ENCODE results near the gene COL17A1.
A peak's percentile ranks its signal among the peaks of the same experiment; 100 is the strongest.

COL17A1 gene

DNA sequence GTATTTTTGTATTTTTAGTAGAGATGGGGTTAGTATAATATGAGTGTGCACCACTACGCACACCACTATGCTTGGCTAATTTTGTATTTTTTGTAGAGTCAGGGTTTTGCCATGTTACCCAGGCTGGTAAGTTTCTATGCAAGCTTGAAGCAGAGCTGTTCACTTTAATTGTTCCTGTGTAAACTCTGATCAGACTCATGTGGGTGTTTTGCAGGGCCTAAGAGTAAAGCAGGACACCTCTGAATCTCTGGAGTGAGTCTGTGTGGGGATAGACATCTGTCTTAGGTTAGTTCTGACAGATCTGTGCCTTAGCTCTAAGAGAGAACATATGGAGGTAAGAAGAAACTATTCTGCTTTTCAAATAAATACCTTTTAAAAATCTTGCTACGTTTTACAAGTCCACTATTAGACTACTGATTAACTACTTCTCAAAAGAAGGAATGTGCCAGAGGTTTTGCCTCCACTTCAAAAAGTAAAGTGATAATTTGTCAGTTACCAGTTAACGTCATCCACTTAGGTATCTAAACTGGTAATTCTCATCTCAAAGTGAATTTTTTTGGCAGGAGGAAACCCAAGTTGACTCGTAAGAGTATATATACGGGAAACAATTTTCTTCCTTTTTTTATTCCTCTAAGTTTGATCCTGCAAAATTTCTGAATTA lies 1.1 kb downstream of the COL17A1 start:
- no peak for DNase-seq (ENCODE audit: low read depth)
- H3K4me3 ChIP-seq (ENCODE audit: low read length): no peak overlapping the region
- TF ChIP-seq, protein P1, sequence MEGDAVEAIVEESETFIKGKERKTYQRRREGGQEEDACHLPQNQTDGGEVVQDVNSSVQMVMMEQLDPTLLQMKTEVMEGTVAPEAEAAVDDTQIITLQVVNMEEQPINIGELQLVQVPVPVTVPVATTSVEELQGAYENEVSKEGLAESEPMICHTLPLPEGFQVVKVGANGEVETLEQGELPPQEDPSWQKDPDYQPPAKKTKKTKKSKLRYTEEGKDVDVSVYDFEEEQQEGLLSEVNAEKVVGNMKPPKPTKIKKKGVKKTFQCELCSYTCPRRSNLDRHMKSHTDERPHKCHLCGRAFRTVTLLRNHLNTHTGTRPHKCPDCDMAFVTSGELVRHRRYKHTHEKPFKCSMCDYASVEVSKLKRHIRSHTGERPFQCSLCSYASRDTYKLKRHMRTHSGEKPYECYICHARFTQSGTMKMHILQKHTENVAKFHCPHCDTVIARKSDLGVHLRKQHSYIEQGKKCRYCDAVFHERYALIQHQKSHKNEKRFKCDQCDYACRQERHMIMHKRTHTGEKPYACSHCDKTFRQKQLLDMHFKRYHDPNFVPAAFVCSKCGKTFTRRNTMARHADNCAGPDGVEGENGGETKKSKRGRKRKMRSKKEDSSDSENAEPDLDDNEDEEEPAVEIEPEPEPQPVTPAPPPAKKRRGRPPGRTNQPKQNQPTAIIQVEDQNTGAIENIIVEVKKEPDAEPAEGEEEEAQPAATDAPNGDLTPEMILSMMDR (conservative IDR thresholded peaks at IDR 0.05; ENCODE audit: low read length): no peak

DNA sequence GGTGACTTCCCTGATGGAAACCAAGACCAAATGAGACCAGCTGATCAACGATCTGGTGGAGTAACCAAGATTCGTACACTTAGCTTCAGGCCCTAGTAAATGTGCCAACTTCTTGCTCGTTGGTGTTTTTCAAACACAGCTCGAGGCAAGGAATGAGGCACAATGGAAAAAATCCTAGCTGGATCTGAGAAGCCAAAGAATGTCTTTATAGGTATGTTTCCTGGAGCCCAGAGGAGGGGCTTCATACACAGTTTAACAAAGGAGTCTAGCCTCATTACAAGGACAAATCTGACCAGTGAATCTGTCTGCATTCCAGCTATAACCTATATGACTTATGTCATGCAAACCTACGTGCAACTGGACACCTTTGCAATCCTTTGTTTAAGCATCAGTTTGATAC lies 3.7 kb downstream of the COL17A1 start:
- H3K4me3 ChIP-seq (ENCODE audit: low read length): no peak overlapping the region
- TF ChIP-seq, protein P1 (conservative IDR thresholded peaks at IDR 0.05; ENCODE audit: low read length): no peak
- no peak for DNase-seq (ENCODE audit: low read depth)

DNA sequence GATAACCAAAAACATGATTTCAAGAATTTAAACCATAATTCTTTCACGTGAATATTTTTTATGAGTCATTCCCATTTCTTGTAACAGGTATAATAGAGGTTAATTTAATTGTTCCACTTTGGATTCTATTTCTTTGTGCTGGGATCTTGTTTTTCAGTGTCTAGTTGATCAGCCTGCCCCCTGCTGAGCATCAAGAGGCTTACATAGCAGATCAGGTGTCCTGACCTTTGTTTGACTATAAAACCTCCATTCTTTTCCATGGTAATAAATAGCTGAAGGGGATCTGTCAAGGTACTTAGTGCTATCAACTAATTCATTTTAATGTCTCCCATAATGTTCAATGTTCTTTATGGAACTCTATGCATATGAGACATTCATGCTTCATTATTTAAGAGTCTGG lies 4.9 kb downstream of the COL17A1 start:
- no peak overlapping the region for H3K4me3 ChIP-seq (ENCODE audit: low read length)
- TF ChIP-seq, protein P1 (conservative IDR thresholded peaks at IDR 0.05; ENCODE audit: low read length): peak; percentile 44
- DNase-seq (ENCODE audit: low read depth): peak; percentile 23

DNA sequence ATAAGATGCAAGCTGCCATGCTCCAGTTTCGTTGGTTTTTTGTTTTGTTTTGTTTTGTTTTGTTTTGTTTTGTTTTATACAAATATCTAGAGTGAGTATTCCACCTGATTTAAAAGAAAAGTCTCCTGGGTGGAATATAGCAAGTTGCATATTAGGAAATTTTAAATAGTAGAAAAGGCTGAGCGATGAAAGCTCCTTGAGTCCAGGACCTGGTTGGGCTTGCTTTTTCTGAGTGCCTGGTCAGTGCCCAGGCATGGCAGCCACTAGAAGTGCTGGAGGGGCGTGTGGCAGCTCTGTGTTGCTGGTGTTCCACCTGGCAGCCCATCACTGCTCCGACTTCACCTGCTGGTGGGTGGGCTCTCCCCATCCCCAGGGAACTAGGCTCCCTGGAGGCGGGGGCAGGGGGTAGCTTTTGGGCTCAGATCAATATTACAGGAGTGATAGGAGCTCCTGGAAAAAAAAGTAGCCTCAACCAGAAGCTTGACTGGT lies 8.0 kb downstream of the COL17A1 start:
- TF ChIP-seq, protein P1 (conservative IDR thresholded peaks at IDR 0.05; ENCODE audit: low read length): no peak
- H3K4me3 ChIP-seq (ENCODE audit: low read length): no peak overlapping the region
- DNase-seq (ENCODE audit: low read depth): no peak

DNA sequence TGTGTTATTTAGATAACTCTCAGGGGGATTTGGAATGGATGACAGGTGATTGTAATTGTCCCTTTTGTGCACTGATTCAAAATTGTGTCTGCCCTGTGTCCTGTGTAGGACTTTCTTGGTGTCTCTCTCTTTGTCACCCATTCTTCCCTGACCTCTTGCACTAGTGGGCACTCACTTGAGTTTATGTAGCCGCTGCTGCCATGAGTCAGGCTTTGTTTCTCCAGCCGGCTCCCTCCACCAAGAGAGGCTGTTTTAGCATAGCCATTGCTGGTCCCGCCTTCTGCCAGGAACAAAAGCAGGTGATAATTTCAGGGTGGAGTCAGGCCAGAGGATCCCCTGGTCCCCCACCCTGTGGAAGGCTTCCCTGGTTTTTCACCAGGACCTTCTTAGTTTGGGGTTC lies 8.4 kb downstream of the COL17A1 start:
- no peak for DNase-seq (ENCODE audit: low read depth)
- no peak overlapping the region for H3K4me3 ChIP-seq (ENCODE audit: low read length)
- TF ChIP-seq, protein P1 (conservative IDR thresholded peaks at IDR 0.05; ENCODE audit: low read length): no peak

DNA sequence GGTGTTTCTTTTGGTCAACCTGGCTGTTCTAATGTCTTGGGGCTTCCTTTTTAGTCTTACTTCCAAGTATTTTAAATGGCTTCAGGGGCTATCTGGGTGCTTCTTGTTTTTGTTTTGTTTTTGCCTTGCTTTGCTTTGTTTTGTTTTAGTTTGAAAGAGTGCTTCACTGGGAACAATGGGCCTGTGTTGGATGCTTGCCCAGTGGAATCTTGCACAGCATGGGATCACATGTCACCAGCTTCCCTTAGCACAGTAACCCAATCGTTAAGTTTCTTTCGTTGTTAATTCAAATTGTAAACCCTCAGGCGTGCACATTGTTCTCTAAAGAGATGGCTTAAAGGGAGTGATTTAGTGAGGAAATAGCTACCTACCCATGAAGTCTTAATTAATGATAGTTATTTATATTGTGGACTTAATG lies 8.9 kb downstream of the COL17A1 start:
- TF ChIP-seq, protein P1 (conservative IDR thresholded peaks at IDR 0.05; ENCODE audit: low read length): no peak
- no peak overlapping the region for H3K4me3 ChIP-seq (ENCODE audit: low read length)
- peak; percentile 26 for DNase-seq (ENCODE audit: low read depth)

DNA sequence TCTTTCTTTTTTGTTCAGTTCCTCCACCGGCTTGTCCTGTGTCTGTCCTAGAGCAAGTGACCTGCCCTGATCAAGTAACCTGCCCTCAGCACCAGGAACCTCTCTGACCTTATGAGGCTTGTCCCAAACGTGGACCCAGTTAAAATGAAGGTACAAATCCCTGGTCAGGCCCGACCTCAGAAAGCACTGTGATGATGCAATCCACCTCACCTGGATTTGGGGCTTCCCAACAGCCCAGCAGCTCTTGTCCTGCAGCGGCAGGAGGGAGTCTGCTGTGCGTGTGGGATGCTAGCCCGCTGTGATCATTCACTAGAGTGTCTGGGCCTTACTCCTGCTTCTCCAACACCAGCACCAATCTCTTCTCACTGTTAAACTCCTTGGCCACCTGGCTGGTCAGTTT lies 11.2 kb downstream of the COL17A1 start:
- no peak overlapping the region for H3K4me3 ChIP-seq (ENCODE audit: low read length)
- TF ChIP-seq, protein P1 (conservative IDR thresholded peaks at IDR 0.05; ENCODE audit: low read length): no peak
- DNase-seq (ENCODE audit: low read depth): no peak
